Occipital lobe (tissue), 2 donors: ENCODE results near the gene NRM. TPM values are rescaled to one million over a fixed set of nuclear protein-coding genes. Genes with fewer than 3 reads are reported as not detected.

Experiments used
- DNase-seq: peaks from one replicate; lab custom pipeline; 2025; lab: John Stamatoyannopoulos, UW
- total RNA-seq: library from RNA; depleted of rRNA; stranded (reverse); fragments of >200 nt; gene quantifications from one replicate; pipeline ENCODE4 v1.2.3, GENCODE V29; 2014

The NRM gene
- total RNA-seq, 1 donor from 2014 or later = 1.2 TPM

- DNase-seq = no peak
These were observed 1.5 kb downstream of the NRM start for GRCh38 chr6:30689022-30689865.

GRCh38 chr6:30688569-30688968 is 2.2 kb downstream of the NRM start:
- no peak for DNase-seq

DNA sequence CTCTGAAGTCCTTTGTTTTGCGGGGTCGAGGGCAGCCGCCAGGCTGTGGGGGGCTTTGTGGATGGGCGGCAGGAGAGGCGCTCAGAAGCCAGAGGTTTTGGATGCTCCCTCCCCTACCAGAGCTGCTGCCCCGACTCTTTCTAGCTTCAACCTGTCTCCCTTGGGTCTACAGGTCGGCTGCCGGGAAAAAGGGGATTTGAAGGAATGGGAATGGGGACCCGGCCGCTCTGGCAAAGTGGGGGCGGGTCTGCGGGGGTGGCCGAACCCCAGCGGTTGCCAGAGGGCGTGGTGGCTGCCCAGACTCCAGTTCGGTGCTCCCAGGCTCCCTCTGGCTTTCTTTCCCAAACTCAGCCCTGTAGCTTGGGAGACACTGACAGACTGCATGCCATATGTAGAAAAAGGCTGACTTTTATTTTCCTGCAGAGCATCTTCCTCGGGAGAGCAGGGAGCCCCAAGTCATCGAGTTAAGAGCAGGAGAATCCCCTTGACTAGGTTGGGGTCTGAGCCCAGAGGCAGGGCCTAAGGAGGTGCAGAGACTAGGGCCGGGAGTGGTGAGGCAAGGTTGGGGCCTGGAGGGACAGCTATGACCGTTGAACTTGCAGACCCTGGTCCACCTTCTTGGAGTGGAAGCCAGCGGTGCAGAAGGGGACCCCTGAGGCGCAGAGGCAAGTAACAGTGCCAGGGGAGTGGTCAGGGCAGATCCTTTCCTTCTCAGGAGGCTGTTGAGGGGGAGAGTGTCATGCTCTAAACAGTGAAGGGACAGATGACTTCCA is 2.9 kb downstream of the NRM start:
- DNase-seq = no peak

DNA sequence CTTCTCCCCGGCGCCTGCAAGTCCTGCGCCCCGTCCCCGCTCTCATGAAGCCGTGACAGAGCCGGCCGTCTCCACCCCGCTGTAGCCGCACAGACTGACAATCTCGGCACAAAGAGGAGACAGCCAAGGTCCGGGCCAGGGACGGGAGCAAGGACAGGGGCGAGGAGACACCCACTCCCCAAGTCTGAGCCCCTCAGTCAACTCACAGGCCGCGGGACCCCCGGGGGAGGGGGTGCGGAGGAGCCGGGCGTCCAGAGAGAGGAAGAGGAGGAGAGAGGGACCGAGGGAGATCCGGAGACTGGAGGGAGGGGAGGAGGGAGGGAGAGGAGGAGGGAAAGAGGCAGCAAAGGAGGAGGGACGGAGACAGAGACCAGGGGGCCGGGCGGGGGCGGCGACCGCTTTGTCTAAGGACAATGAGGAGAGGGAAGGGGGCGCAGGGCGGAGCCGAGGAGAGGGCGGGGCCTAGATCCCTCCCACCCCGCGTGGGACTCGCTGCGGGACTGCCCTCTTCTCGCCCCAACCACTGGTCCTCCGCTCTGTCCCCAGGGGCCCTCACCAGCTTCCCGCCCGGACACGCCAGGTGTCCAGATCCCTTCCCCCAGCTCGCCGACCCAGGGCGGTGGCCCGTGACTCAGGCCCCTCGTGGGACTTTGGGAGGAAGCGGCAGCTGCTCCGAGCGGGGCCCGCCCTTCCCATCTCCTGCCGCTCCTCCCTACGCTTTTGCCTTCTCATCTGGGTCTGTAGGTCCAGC is 3.7 kb downstream of the NRM start:
- DNase-seq = peak; percentile 69

DNA sequence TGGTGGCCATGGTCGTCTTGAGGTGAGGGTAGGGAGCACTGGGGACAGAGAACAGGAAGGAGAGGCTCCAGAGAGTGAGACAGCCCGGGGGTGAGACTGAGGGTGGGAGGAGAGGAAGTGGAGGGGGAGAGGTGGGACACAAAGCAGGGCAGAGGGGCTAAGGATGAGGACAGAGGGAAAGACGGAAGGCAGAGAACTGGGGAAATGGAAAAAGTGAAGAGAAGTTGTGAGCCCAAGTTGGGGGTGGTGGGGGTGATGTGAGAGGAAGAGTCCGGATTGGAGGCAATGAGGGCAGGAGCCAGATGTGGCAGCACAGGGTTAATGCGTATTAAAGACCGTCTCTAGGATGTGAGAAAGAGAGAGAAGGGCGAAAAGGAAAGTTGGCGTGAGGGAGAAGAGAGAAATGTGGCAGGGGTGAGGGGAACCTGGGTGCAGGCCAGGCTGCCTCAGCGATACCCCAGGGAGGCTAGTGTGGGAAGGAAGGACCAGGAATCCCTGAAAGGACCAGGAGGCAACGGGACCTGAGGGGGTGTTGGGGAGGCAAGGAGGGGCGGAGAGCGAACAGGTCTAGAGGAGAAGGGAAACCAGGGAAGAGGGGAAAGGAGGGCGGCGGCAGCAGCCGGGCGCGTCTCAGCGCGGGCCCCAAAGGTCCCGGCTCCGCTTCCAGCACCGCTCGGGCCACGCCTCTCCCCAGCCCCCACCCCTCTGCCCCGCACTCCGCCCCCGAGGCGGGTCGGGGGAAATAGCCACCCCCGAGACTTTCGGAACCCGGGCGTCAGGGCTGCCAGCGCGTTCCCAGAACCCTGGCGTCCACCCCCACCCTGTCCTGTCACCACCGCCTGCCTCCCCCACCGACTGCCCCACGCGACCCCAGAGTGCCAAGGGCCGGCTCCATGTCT is 4.5 kb downstream of the NRM start, which contains the start of gene PPP1R18:
PPP1R18 (minus strand) TSS at position 637 of the 899 bp plus-strand sequence; CDS start at position 10, 627 bp downstream.
- no peak for DNase-seq

- no peak for DNase-seq
These were observed 5.4 kb downstream of the NRM start for GRCh38 chr6:30685157-30686008.

- no peak for DNase-seq
These were observed 6.2 kb downstream of the NRM start for GRCh38 chr6:30684386-30685156.

DNA sequence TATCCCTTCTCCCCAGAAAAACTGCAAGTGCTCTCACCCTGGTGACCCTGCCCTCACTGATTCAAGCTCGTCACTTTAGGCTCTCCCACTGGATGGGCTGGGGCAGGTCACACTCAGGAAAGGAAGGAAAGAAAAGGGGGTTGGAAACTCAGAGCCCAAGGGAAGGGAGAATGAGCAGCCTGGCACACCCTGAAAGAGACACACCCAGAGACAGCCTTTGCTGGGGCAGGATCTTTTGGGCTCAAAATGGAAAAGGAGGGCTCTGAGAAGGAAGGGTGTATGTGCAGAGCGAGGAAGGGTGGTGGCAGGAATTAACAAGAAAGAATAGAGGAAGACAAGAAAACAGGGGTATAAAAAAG is 6.8 kb downstream of the NRM start:
- DNase-seq = no peak

GRCh38 chr6:30683183-30683979 is 7.4 kb downstream of the NRM start:
- no peak for DNase-seq

DNA sequence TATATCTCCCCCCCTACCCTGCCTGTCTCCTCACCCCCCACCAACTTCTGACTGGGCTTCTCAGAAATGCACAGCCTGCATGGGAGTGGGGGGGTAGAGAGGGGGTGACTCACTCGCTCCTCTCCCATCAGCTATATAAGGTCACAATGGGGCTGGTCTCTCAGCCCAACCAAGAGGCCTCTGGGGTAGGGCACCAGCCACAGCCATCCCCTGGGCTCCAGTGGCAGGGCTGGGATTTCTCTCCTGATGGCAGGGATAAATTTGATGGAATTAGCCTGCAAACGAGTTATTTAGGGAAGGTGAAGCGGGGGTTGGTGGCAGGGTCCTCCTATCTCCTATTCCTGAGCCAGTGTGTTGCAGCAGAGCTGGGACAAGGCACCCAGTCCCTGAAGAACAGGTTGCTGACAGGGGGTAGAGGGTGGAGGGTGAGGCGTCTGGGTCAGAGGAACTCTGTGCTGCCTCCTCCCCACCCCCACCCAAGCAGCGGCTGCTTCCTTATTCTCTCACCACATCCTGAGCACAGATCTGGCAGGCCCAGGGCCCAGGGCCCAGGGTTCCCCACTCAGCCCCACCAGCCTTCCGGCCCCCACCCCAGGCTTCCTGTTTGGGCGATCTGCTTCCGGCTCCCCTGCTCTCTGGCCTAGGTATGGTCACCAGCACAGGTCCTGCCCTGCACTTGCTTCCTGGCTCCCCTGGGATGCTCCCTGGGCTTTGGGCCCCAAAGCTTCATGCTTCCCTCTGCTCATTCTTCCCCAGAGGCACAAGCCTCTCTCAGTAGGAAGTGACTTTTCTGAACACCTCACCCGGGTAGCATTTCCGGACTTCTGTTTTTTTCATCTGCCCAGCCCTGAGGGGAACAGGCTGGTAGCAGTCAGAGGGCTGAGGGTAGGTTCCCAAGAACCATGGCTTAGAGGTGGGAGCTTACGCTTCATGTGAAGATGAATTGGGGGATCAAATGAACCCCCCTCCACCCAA is 8.4 kb downstream of the NRM start:
- DNase-seq = peak; percentile 25

- DNase-seq = no peak
These were observed 9.0 kb downstream of the NRM start for GRCh38 chr6:30681766-30682142.

DNA sequence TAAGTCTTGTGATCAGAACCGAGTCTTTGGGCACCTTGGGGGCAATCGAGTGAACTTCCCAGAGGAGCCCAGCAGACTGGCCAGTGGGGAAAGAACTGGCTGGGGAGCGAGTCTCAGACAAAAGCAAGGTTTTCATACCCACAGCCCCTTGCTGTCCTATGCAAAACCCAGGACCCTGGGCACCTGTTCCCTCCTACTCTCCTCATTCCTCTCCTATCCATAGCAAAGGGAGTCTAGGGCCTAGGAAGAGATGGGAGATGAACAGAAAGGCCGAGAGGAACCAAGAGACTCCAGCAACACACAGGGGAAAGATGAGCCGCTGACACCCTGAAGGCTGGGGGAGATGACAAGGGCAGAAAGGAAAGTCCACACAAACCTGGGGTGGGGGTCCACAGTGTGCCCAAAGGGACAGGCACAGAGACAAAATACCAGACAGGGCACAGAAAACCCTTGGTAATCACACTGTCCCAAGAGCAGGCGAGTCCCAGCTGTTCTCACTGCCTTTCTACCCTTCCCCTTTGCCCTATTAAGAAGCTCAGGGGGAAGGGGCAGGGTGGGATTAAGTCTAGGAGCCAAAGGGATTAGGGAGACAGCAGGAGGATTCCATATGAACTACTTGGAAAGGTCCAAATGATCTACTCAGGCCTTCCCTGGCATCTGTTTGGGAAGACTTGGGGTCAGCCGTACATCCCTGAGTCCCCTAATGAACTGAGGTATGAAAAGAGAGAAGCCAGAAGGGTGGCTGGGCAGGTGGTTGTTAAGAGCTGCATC is 10.8 kb downstream of the NRM start:
- DNase-seq = no peak

GRCh38 chr6:30678964-30679726 is 11.6 kb downstream of the NRM start:
- peak; percentile 58 for DNase-seq

DNA sequence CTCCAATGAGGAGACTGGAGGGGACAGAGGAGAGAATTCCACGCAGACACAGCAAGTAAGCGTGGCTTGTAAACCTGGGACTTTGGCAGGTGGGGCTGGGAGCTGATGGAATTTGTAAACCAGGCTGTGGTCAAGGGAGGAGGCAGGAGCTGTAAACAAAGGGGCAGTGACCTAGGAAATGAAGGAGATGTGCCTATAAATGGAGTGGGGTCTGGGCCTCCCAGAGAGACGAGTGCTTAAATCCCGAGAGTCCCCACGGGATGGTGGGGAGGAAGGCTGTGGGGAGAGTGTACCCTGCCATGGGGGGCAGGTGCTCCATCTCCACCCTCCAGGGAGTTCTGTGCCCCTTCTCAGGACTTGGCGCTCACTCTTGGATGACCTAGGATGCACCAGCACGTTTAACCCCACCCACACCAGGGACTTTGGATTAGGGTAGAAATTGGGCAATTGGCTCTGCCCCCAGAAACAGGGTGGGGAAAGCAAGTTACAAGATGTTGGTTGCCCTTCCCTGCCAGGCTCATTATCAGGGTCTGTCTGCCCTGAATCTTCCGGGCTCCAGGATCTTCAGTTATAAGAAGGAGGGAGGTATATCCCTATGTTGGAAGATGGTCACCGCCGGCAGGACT is 14.0 kb downstream of the NRM start:
- DNase-seq = no peak
